ENCODE data around the gene NSG1.

NSG1 gene

GRCh38 chr4:4446434-4446833 lies 59.5 kb downstream of the NSG1 start:
- no peak overlapping the region for H2AFZ ChIP-seq (ENCODE audit: low read length)
- H3K79me2 ChIP-seq (ENCODE audit: insufficient read depth, low read length) = no peaks in the 10 kb centered on the region
- H3F3A ChIP-seq (ENCODE audit: low read depth) = no peaks in the 10 kb centered on the region
- no peaks in the 10 kb centered on the region for H3K4me1 ChIP-seq (ENCODE audit: insufficient read depth, low read length, poor library complexity, severe bottlenecking)
- no peak overlapping the region for H3K4me3 ChIP-seq (ENCODE audit: low read length, poor library complexity, severe bottlenecking)
- no peaks in the 10 kb centered on the region; the same call in 1 of the 2 replicates for H3K36me3 ChIP-seq (ENCODE audit: insufficient read depth, low read length)
- H4K20me1 ChIP-seq (ENCODE audit: insufficient read depth, low read length, poor library complexity, severe bottlenecking) = no peaks in the 10 kb centered on the region
- H3K27me3 ChIP-seq (ENCODE audit: insufficient read depth, low read length, poor library complexity, severe bottlenecking) = no peaks in the 10 kb centered on the region
- H3K9me2 ChIP-seq (replicated peaks; ENCODE audit: low read depth, low read length) = no peaks in the 10 kb centered on the region
- H3K4me2 ChIP-seq (ENCODE audit: low read depth, low read length, poor library complexity, severe bottlenecking) = no peak overlapping the region
- TF ChIP-seq EZH2phosphoT487 (IDR thresholded peaks at IDR 0.05; ENCODE audit: borderline replicate concordance) (no peak), CTCF (conservative IDR thresholded peaks at IDR 0.05; ENCODE audit: low read length) (no peak)
- no peak overlapping the region for H3K9ac ChIP-seq (ENCODE audit: low read depth, low read length, poor library complexity, severe bottlenecking)
- H3K9me3 ChIP-seq (ENCODE audit: insufficient read depth, low read depth, low read length) = no peaks in the 10 kb centered on the region

DNA sequence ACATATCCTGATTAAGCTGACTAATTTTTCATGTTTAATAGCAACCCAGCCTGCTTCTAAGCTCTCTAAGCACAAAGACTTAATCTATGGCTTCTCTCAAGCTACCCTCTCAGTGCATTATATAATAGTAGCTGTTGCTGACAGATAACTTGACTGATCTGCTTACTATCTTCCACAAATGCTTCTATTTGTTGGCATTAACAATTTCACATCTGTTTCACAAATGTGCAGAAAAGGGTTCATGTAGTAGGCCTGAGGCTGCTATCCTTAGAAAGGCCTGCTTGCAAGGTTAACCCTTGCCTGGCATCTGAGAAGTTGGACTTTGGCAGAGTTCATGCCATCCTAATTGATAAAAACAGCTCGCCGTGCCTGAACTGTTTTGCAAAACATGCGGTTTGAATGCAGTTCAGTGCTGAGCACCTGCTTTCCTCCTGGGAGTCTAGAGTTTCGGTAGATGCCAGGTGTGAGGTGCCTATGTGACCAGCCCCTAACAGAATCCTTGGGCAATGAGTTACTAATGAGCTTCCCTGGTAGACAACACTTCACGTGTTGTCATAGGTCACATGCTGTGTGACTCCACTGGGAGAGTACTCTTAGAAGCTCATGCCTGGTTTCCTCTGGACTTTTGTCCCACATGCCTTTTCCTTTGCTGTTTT lies 68.4 kb downstream of the NSG1 start:
- Histone ChIP-seq H3K9me2 (replicated peaks; ENCODE audit: low read depth, low read length) (no peaks in the 10 kb centered on the region), H3K79me2 (ENCODE audit: insufficient read depth, low read length) (no peaks in the 10 kb centered on the region), H3K9me3 (ENCODE audit: insufficient read depth, low read depth, low read length) (no peaks in the 10 kb centered on the region), H2AFZ (ENCODE audit: low read length) (no peak overlapping the region), H4K20me1 (ENCODE audit: insufficient read depth, low read length, poor library complexity, severe bottlenecking) (no peaks in the 10 kb centered on the region), H3K4me1 (ENCODE audit: insufficient read depth, low read length, poor library complexity, severe bottlenecking) (no peaks in the 10 kb centered on the region), H3F3A (ENCODE audit: low read depth) (no peaks in the 10 kb centered on the region), H3K36me3 (ENCODE audit: insufficient read depth, low read length) (peaks cover 66% of the 10 kb centered on the region), H3K27me3 (ENCODE audit: insufficient read depth, low read length, poor library complexity, severe bottlenecking) (no peaks in the 10 kb centered on the region), H3K9ac (ENCODE audit: low read depth, low read length, poor library complexity, severe bottlenecking) (no peak overlapping the region), H3K4me3 (ENCODE audit: low read length, poor library complexity, severe bottlenecking) (no peak overlapping the region), H3K4me2 (ENCODE audit: low read depth, low read length, poor library complexity, severe bottlenecking) (no peak overlapping the region)
- TF ChIP-seq EZH2phosphoT487 (IDR thresholded peaks at IDR 0.05; ENCODE audit: borderline replicate concordance) = no peak
- no peak for TF ChIP-seq CTCF (conservative IDR thresholded peaks at IDR 0.05; ENCODE audit: low read length)

DNA sequence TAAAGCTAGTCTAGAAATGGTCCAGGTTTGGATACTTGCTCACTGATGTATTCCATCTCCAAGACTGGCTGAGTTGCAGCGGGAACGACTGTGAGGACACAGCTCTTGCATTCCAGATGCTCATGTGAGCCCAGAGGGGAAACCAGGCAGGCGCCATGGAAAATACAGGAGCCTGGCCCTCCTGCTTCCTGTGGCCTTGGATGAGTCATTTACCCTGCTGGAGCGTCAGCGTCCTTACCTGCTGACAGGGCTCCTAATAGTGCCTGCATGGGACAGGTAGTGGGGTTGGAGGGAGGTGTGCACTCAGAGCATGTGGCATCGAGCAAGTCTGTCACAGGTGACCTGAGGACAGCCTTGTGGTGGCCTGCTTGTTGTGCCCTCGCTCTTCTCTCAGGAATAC lies 69.4 kb downstream of the NSG1 start:
- no peaks in the 10 kb centered on the region for H4K20me1 ChIP-seq (ENCODE audit: insufficient read depth, low read length, poor library complexity, severe bottlenecking)
- TF ChIP-seq CTCF (conservative IDR thresholded peaks at IDR 0.05; ENCODE audit: low read length) (no peak), EZH2phosphoT487 (IDR thresholded peaks at IDR 0.05; ENCODE audit: borderline replicate concordance) (no peak)
- H3K9me3 ChIP-seq (ENCODE audit: insufficient read depth, low read depth, low read length) = no peaks in the 10 kb centered on the region
- H3K79me2 ChIP-seq (ENCODE audit: insufficient read depth, low read length) = no peaks in the 10 kb centered on the region; the same call in 1 of the 2 replicates
- H3K4me3 ChIP-seq (ENCODE audit: low read length, poor library complexity, severe bottlenecking) = no peak overlapping the region
- no peak overlapping the region for H3K9ac ChIP-seq (ENCODE audit: low read depth, low read length, poor library complexity, severe bottlenecking)
- no peak overlapping the region for H3K4me2 ChIP-seq (ENCODE audit: low read depth, low read length, poor library complexity, severe bottlenecking)
- no peaks in the 10 kb centered on the region for H3K4me1 ChIP-seq (ENCODE audit: insufficient read depth, low read length, poor library complexity, severe bottlenecking)
- H3F3A ChIP-seq (ENCODE audit: low read depth) = no peaks in the 10 kb centered on the region
- H3K9me2 ChIP-seq (replicated peaks; ENCODE audit: low read depth, low read length) = no peaks in the 10 kb centered on the region
- peaks cover 66% of the 10 kb centered on the region for H3K36me3 ChIP-seq (ENCODE audit: insufficient read depth, low read length)
- no peaks in the 10 kb centered on the region for H3K27me3 ChIP-seq (ENCODE audit: insufficient read depth, low read length, poor library complexity, severe bottlenecking)
- H2AFZ ChIP-seq (ENCODE audit: low read length) = no peak overlapping the region
